Measurements from ENCODE around the gene PODNL1. TPM values are rescaled to one million over a fixed set of nuclear protein-coding genes. Genes with fewer than 3 reads are reported as not detected.

PODNL1 gene
- total RNA-seq, 1 experiment from 2014 or later, result not detected

GRCh38 chr19:13966684-13967128 is 28.5 kb upstream of the PODNL1 start:
- no peak for DNase-seq
- Mint-ChIP-seq H3K36me3 (ENCODE audit: insufficient read depth, unreplicated experiment) (peaks cover 34% of the 10 kb centered on the region), H3K4me3 (ENCODE audit: unreplicated experiment) (no peak overlapping the region), H3K4me1 (ENCODE audit: low read depth, unreplicated experiment) (no peaks in the 10 kb centered on the region), H3K27ac (ENCODE audit: unreplicated experiment) (no peak overlapping the region), H3K9me3 (ENCODE audit: unreplicated experiment) (no peaks in the 10 kb centered on the region), H3K27me3 (ENCODE audit: insufficient read depth, unreplicated experiment) (no peaks in the 10 kb centered on the region)
- H3K36me3 ChIP-seq (ENCODE audit: control insufficient read depth, insufficient read depth, low read length), result 0 out of 2 replicates have a peak, but pooled peaks cover 2% of the 10 kb centered on the region
- no peaks in the 10 kb centered on the region for H3K4me1 ChIP-seq
- TF ChIP-seq CTCF (IDR thresholded peaks at IDR 0.05; ENCODE audit: insufficient read depth in 1 of 2, low read depth in 1 of 2, low read length in 1 of 2, severe bottlenecking in 1 of 2, unreplicated experiment in 1 of 2), result no peak
- BruUV-seq (replicated peaks), result no TSS peak
- intact Hi-C loops (cut with micrococcal nuclease; ENCODE audit: unreplicated experiment), result no loop called here
- CTCF ChIA-PET, result no interaction called here
- H3K9me3 ChIP-seq, result no peaks in the 10 kb centered on the region
- no peak overlapping the region for H3K4me3 ChIP-seq (ENCODE audit: low read depth, low read length)
- H3K27me3 ChIP-seq (replicated peaks; ENCODE audit: control insufficient read depth, insufficient read depth, low read length), result no peaks in the 10 kb centered on the region
- POLR2A ChIA-PET, result no interaction called here

DNA sequence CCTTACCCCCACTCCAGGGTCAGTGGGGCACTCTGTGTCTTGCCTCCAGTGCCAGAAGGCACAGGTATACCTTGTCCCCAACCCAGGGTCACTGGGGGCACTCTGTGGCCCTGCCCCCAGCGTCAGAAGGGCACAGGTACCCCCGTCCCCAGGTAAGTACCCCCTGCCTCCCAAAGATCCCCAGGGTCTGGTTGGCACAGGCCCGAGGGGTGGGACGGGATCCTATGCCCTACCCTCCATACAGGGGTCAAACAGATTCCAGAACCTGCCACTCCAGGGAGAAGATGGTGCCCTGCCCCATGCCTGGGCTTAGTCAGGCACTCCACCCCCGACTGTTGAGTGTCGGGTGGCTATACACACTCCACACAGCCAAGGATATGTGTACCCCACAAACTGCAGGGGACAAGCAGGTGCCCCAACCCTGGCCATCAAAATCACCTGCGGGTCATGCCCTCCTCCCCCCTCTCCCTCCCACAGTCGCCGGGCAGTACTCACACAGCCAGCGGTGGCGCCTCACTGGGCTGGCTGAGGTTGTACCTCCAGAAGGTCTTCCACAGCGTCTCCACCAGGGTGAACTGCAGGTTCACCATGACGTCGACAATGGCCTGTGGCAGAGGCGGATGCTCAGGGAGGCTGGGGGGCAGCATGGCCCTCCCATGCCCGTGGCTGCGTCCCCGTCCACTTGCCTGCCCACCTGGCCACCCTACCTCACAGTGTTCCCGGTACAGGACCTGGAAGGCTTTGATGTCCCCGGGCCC is 27.9 kb upstream of the PODNL1 start:
- H3K4me1 Mint-ChIP-seq (ENCODE audit: low read depth, unreplicated experiment), result no peaks in the 10 kb centered on the region

DNA sequence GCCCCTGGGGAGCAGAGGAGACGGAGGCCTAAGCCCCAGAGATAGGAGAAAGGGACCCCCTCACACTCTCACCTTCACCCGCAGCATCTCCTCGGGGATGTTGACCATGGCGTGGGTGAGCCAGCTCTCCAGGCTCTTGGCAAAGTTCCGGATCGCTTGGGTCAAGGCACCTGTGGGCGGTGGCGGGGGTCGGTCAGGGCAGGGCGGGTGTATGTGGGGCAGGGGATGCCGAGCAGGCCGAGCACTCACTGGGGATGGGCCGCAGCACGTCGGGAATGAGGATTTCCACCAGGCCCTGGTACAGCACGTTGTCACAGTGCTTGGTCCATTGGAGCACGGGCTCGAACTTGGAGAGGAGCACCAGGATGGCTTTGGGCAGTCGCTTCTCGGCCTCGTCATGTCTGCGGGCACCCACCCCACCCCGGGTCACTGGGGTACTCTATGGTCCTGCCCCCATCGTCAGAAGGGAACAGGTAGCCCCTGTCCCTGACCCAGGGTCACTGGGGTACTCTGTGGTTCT is 27.2 kb upstream of the PODNL1 start:
- no peak for DNase-seq
- H3K4me3 Mint-ChIP-seq (ENCODE audit: unreplicated experiment), result no peak overlapping the region

More for the DNA sequence above, 27.9 kb upstream of the PODNL1 start:
- Histone ChIP-seq H3K9me3 (no peaks in the 10 kb centered on the region), H3K4me3 (ENCODE audit: low read depth, low read length) (no peak overlapping the region), H3K4me1 (no peaks in the 10 kb centered on the region), H3K36me3 (ENCODE audit: control insufficient read depth, insufficient read depth, low read length) (0 out of 2 replicates have a peak, but pooled peaks cover 2% of the 10 kb centered on the region), H3K27me3 (replicated peaks; ENCODE audit: control insufficient read depth, insufficient read depth, low read length) (no peaks in the 10 kb centered on the region)
- CTCF ChIA-PET, result no interaction called here
- no peak overlapping the region for H3K27ac Mint-ChIP-seq (ENCODE audit: unreplicated experiment)
- no peak for TF ChIP-seq CTCF (IDR thresholded peaks at IDR 0.05; ENCODE audit: insufficient read depth in 1 of 2, low read depth in 1 of 2, low read length in 1 of 2, severe bottlenecking in 1 of 2, unreplicated experiment in 1 of 2)
- no TSS peak for BruUV-seq (replicated peaks)
- DNase-seq, result no peak
- intact Hi-C loops (cut with micrococcal nuclease; ENCODE audit: unreplicated experiment), result no loop called here
- H3K4me3 Mint-ChIP-seq (ENCODE audit: unreplicated experiment), result no peak overlapping the region
- H3K36me3 Mint-ChIP-seq (ENCODE audit: insufficient read depth, unreplicated experiment), result peaks cover 38% of the 10 kb centered on the region
- no peaks in the 10 kb centered on the region for H3K9me3 Mint-ChIP-seq (ENCODE audit: unreplicated experiment)
- POLR2A ChIA-PET, result no interaction called here
- no peaks in the 10 kb centered on the region for H3K27me3 Mint-ChIP-seq (ENCODE audit: insufficient read depth, unreplicated experiment)

More for the DNA sequence above, 27.2 kb upstream of the PODNL1 start:
- Mint-ChIP-seq H3K4me1 (ENCODE audit: low read depth, unreplicated experiment) (no peaks in the 10 kb centered on the region), H3K36me3 (ENCODE audit: insufficient read depth, unreplicated experiment) (peaks cover 38% of the 10 kb centered on the region), H3K27ac (ENCODE audit: unreplicated experiment) (no peak overlapping the region), H3K27me3 (ENCODE audit: insufficient read depth, unreplicated experiment) (no peaks in the 10 kb centered on the region), H3K9me3 (ENCODE audit: unreplicated experiment) (no peaks in the 10 kb centered on the region)
- H3K4me1 ChIP-seq, result no peaks in the 10 kb centered on the region
- H3K27me3 ChIP-seq (replicated peaks; ENCODE audit: control insufficient read depth, insufficient read depth, low read length), result no peaks in the 10 kb centered on the region
- no peak for TF ChIP-seq CTCF (IDR thresholded peaks at IDR 0.05; ENCODE audit: insufficient read depth in 1 of 2, low read depth in 1 of 2, low read length in 1 of 2, severe bottlenecking in 1 of 2, unreplicated experiment in 1 of 2)
- H3K36me3 ChIP-seq (ENCODE audit: control insufficient read depth, insufficient read depth, low read length), result peaks cover 4% of the 10 kb centered on the region
- H3K9me3 ChIP-seq, result no peaks in the 10 kb centered on the region
- POLR2A ChIA-PET, result no interaction called here
- intact Hi-C loops (cut with micrococcal nuclease; ENCODE audit: unreplicated experiment), result no loop called here
- no TSS peak for BruUV-seq (replicated peaks)
- CTCF ChIA-PET, result no interaction called here
- no peak overlapping the region for H3K4me3 ChIP-seq (ENCODE audit: low read depth, low read length)

Measured in Caco-2 (cell line).